Measurements from ENCODE around the gene DNAJC5G.
"Not testable (repeated sequence)": the region's sequence is repeated elsewhere in the genome, so short reads cannot be mapped to it uniquely, and the experiment has no call there.

Gene DNAJC5G

GRCh38 chr2:27281855-27282559 lies 6.8 kb downstream of the DNAJC5G start, which contains the start of gene TRIM54:
Gene TRIM54 (plus strand): TSS chr2:27282429. CDS start chr2:27282732, 303 bp downstream.
- DNase-seq: no peak

- DNase-seq: no peak
These were observed 7.7 kb downstream of the DNAJC5G start for GRCh38 chr2:27282892-27283291.

GRCh38 chr2:27284996-27285395 lies 9.8 kb downstream of the DNAJC5G start:
- DNase-seq: no peak

- DNase-seq: no peak
These were observed 10.2 kb downstream of the DNAJC5G start for GRCh38 chr2:27285481-27285880.

- DNase-seq: no peak
These were observed 13.4 kb downstream of the DNAJC5G start for GRCh38 chr2:27288610-27289009.

GRCh38 chr2:27290549-27290948 lies 15.3 kb downstream of the DNAJC5G start:
- no peak for DNase-seq

GRCh38 chr2:27291865-27292264 lies 16.6 kb downstream of the DNAJC5G start:
- no peak for DNase-seq

GRCh38 chr2:27294928-27295327 lies 19.7 kb downstream of the DNAJC5G start:
- DNase-seq: no peak

GRCh38 chr2:27296481-27296880 lies 21.2 kb downstream of the DNAJC5G start:
- DNase-seq: no peak

- DNase-seq: no peak
These were observed 22.0 kb downstream of the DNAJC5G start for GRCh38 chr2:27297195-27297594.

GRCh38 chr2:27298391-27299080 lies 23.3 kb downstream of the DNAJC5G start:
- no peak for DNase-seq

GRCh38 chr2:27300606-27301005 lies 25.4 kb downstream of the DNAJC5G start:
- not testable (repeated sequence) for DNase-seq

GRCh38 chr2:27303093-27304025 lies 28.1 kb downstream of the DNAJC5G start:
- DNase-seq: no peak

- DNase-seq: no peak
These were observed 29.4 kb downstream of the DNAJC5G start for GRCh38 chr2:27304488-27305240.

GRCh38 chr2:27305516-27305915 lies 30.3 kb downstream of the DNAJC5G start:
- no peak for DNase-seq

GRCh38 chr2:27306136-27306535 lies 30.9 kb downstream of the DNAJC5G start:
- no peak for DNase-seq

- DNase-seq: no peak
These were observed 31.5 kb downstream of the DNAJC5G start for GRCh38 chr2:27306573-27307286.

- DNase-seq: no peak
These were observed 32.0 kb downstream of the DNAJC5G start for GRCh38 chr2:27307287-27307544.

GRCh38 chr2:27307545-27308358 lies 32.5 kb downstream of the DNAJC5G start:
- no peak for DNase-seq

- DNase-seq: no peak
These were observed 33.2 kb downstream of the DNAJC5G start, which contains the start of gene UCN for GRCh38 chr2:27308359-27308881. Gene UCN (minus strand): TSS chr2:27308445. CDS start chr2:27307895, 550 bp downstream.

- DNase-seq: no peak
These were observed 34.4 kb downstream of the DNAJC5G start for GRCh38 chr2:27309651-27310050.

Measured in activated gamma-delta T cell (primary cell).